K562 (cell line): Measurements from ENCODE around the gene PTRHD1. TPM values are rescaled to one million over a fixed set of nuclear protein-coding genes. Genes with fewer than 3 reads are reported as not detected.
A peak's percentile ranks its signal among the peaks of the same experiment; 100 is the strongest.

Source experiments
- ATAC-seq: fragments of 200-7000 bp; cut with Tn5 transposase; 3 replicates; pipeline ENCODE4 v1.9.1; 2020; ENCODE audit warnings: moderate library complexity
- BruUV-seq: library from RNA; stranded (reverse); fragments of 400-500 nt; replicated peaks from 2 replicates; lab custom pipeline; 2021; lab: Mats Ljungman, UMichigan
- CTCF ChIA-PET: fragments of 300-600 bp; formaldehyde crosslinking; extraction: SDS; loops from one replicate; lab custom pipeline; 2021; ENCODE audit warnings: low intra/inter-chr PET ratio; lab: Yijun Ruan, JAX
- POLR2A ChIA-PET: fragments of 300-600, 350-650 bp; sonication (Branson Sonifier 250); formaldehyde crosslinking; extraction: SDS; loops from one replicate; lab custom pipeline; 2021; ENCODE audit warnings: antibody characterized with exemption, inconsistent platforms; lab: Yijun Ruan, JAX
- DNase-seq, 4 experiments: peaks; one replicate each; pipeline versions ENCODE4 v3.0.0 to v3.0.0-alpha.2; 2011 to 2018; ENCODE audit warnings: low spot score in 3 of 4, mixed read lengths in 3 of 4; ENCODE audit errors: extremely low read depth in 1 of 4
- FAIRE-seq: peaks from 2 replicates; lab custom pipeline; 2011; peaks lifted over from hg19 to GRCh38; lab: Jason Lieb, UNC
- H2AFZ ChIP-seq: 2 replicates; pipeline ENCODE4 v1.6.0; 2011; ENCODE audit warnings: low read depth, low read length, control low read depth, inconsistent platforms
- H3K27ac ChIP-seq: fragments of 200-600 bp; 3 replicates; pipeline ENCODE4 v1.8.0; 2011; ENCODE audit warnings: low read depth, mild to moderate bottlenecking, control low read depth, inconsistent platforms, low read length, moderate library complexity, mixed read lengths; ENCODE audit errors: extremely low read depth
- H3K27me3 ChIP-seq, 2 experiments: fragments of 300-600 bp in 1 of 2; 2 replicates in 1 of 2; 3 replicates in 1 of 2; pipeline versions ENCODE4 v1.6.0 to v1.8.0; 2011; ENCODE audit warnings: inconsistent platforms in 2 of 2, low read length in 2 of 2, mild to moderate bottlenecking in 1 of 2, mixed read lengths in 1 of 2, moderate library complexity in 1 of 2; ENCODE audit not compliant: control insufficient read depth in 2 of 2, insufficient read depth in 2 of 2
- H3K36me3 ChIP-seq: fragments of 300-600 bp; 3 replicates; pipeline ENCODE4 v1.8.0; 2011; ENCODE audit warnings: mild to moderate bottlenecking, low read length, inconsistent platforms; ENCODE audit not compliant: control insufficient read depth, insufficient read depth
- H3K4me1 ChIP-seq, 2 experiments: fragments of 200-600 bp in 1 of 2; replicated peaks in 1 of 2; 2 replicates in 1 of 2; 3 replicates in 1 of 2; pipeline versions ENCODE4 v1.5.1 to v1.8.0; 2011; ENCODE audit warnings: inconsistent platforms in 2 of 2, low read length in 2 of 2, mild to moderate bottlenecking in 1 of 2, mixed read lengths in 1 of 2, moderate library complexity in 1 of 2; ENCODE audit not compliant: control insufficient read depth in 2 of 2, insufficient read depth in 2 of 2
- H3K4me2 ChIP-seq: 2 replicates; pipeline ENCODE4 v1.6.1; 2011; ENCODE audit warnings: low read length, control low read depth, inconsistent platforms, mixed read lengths; ENCODE audit not compliant: insufficient read depth
- H3K4me3 ChIP-seq: fragments of 200-600 bp; sonication (generic), shearing (Covaris generic); 2 replicates; pipeline ENCODE4 v1.5.1; 2016; ENCODE audit warnings: control low read depth, inconsistent platforms
- H3K79me2 ChIP-seq: fragments of 200-600 bp; 3 replicates; pipeline ENCODE4 v1.8.0; 2011; ENCODE audit warnings: low read length, inconsistent platforms; ENCODE audit not compliant: control insufficient read depth, insufficient read depth
- H3K9ac ChIP-seq, 2 experiments: 2 replicates each; pipeline versions ENCODE4 v1.6.0 to v1.6.1; 2011; ENCODE audit warnings: low read depth in 2 of 2, low read length in 2 of 2, control low read depth in 1 of 2, inconsistent platforms in 1 of 2, mild to moderate bottlenecking in 1 of 2, mixed read lengths in 1 of 2; ENCODE audit not compliant: insufficient read depth in 1 of 2
- H3K9me1 ChIP-seq: one replicate; pipeline ENCODE4 v1.6.0; 2011; ENCODE audit warnings: inconsistent platforms, mild to moderate bottlenecking, low read length, moderate library complexity; ENCODE audit not compliant: control insufficient read depth, insufficient read depth
- H3K9me3 ChIP-seq: replicated peaks from 2 replicates; pipeline ENCODE4 v1.5.1; 2011; ENCODE audit warnings: low read depth, low read length, inconsistent platforms; ENCODE audit not compliant: control insufficient read depth, insufficient read depth
- H4K20me1 ChIP-seq: replicated peaks from 2 replicates; pipeline ENCODE4 v1.6.1; 2011; ENCODE audit warnings: low read length, inconsistent platforms, mixed read lengths; ENCODE audit not compliant: control insufficient read depth, insufficient read depth
- HMGN3 ChIP-seq: IDR thresholded peaks from 2 replicates; pipeline ENCODE4 v1.6.1; 2011; ENCODE audit warnings: borderline replicate concordance, low read depth, mild to moderate bottlenecking, mixed read lengths, low read length; ENCODE audit not compliant: insufficient read length; ENCODE audit errors: extremely low read depth
- HNRNPH1 ChIP-seq: fragments of 200-400 bp; formaldehyde crosslinking; optimal IDR thresholded peaks from 2 replicates; pipeline ENCODE3; 2017; ENCODE audit warnings: low read depth, mild to moderate bottlenecking, low read length, moderate library complexity
- NFATC3 ChIP-seq: fragments of 450-650 bp; IDR thresholded peaks from 2 replicates; pipeline ENCODE4 v1.6.1; 2017; ENCODE audit warnings: mild to moderate bottlenecking
- NR3C1 ChIP-seq: sonication (generic); formaldehyde crosslinking; IDR thresholded peaks from 2 replicates; pipeline ENCODE4 v1.8.1; 2022; ENCODE audit warnings: missing genetic modification reagents
- POLR2G ChIP-seq: fragments of 200-400 bp; formaldehyde crosslinking; IDR thresholded peaks from 2 replicates; pipeline ENCODE4 v1.6.1; 2017; ENCODE audit warnings: low read depth, mild to moderate bottlenecking, antibody characterized with exemption, low read length, moderate library complexity
- POLR3A ChIP-seq: IDR thresholded peaks from 2 replicates; pipeline ENCODE4 v1.6.1; 2011; ENCODE audit warnings: borderline replicate concordance, mild to moderate bottlenecking, moderate library complexity; ENCODE audit not compliant: insufficient read length, insufficient read depth; ENCODE audit errors: extremely low read depth
- SUPT5H ChIP-seq: fragments of 450-650 bp; IDR thresholded peaks from 2 replicates; pipeline ENCODE4 v1.6.1; 2016
- TEAD1 ChIP-seq, 2 experiments: fragments of 450-650 bp in 1 of 2; sonication (generic) in 1 of 2; formaldehyde crosslinking; IDR thresholded peaks; 2 replicates each; pipeline versions ENCODE4 v1.4.0 to v1.8.0; 2020 to 2022; ENCODE audit warnings: mild to moderate bottlenecking in 2 of 2, missing genetic modification reagents in 1 of 2
- WGBS: fragments of 100-300 bp; shearing (Covaris generic); methylation state at CpG from one replicate; pipeline ENCODE4 v1.1.6; 2016; ENCODE audit warnings: low coverage, mixed read lengths; ENCODE audit not compliant: insufficient coverage; ENCODE audit errors: missing lambda C conversion rate; 5-methylcytosine and 5-hydroxymethylcytosine counted together
- in situ Hi-C: fragments of 300-500 bp; cut with MboI; formaldehyde crosslinking; loops from 4 replicates; pipeline ENCODE4 v1.15.0; 2018; ENCODE audit warnings: inconsistent platforms, mixed read lengths
- intact Hi-C: fragments of 100-400 bp; cut with micrococcal nuclease; formaldehyde crosslinking; loops from 2 replicates; pipeline ENCODE4 v1.14.2; 2022
- polyA plus RNA-seq, 8 experiments: library from polyadenylated mRNA; depleted of rRNA in 4 of 8; stranded (reverse) in 5 of 8; unstranded in 3 of 8; fragments of >200 nt; fragmentation: Nextera tagmentation in 2 of 8; fragmentation: Illumina TruSeq in 1 of 8; extraction: Ambion mirVana in 2 of 8; extraction: Trizol in 1 of 8; gene quantifications; 2 replicates each; pipeline versions ENCODE4 v1.2.1 to v1.2.3, GENCODE V29; 2011 to 2014; ENCODE audit warnings: inconsistent platforms in 1 of 8, missing spikeins in 1 of 8
- total RNA-seq, 7 experiments: library from RNA; depleted of rRNA in 6 of 7; stranded (reverse); fragments of >200 nt in 6 of 7; fragmentation: Illumina TruSeq in 2 of 7; extraction: Trizol in 2 of 7; gene quantifications; 2 replicates each; pipeline versions ENCODE4 v1.2.1 to v1.2.3, GENCODE V29; 2011 to 2021; ENCODE audit warnings: low replicate concordance in 1 of 7

PTRHD1 gene
- total and polyA plus RNA-seq, 9 of the 15 experiments (the other 6 are each of a cell fraction or from before 2014, with no cell fraction given) = 15.8 to 83.2 (median 46.6) TPM

GRCh38 chr2:24825883-24826772 lies 32.9 kb upstream of the PTRHD1 start:
- no peaks in the 10 kb centered on the region for H3K79me2 ChIP-seq
- CTCF ChIA-PET = interaction anchor here (1.1 to 3.3 kb wide), 2 partner anchors 404 to 416 kb away, joined by 3 to 32 read pairs; no protein-coding TSS in a partner anchor
- no peak for FAIRE-seq
- ATAC-seq = no peak
- no peak for DNase-seq
- no peaks in the 10 kb centered on the region for H4K20me1 ChIP-seq
- BruUV-seq = no TSS peak
- no peak overlapping the region for H3K9ac ChIP-seq
- intact Hi-C loops (loop anchor here (5.0 kb wide), 3 partner anchors 301 to 371 kb away; partner anchors contain the start of gene NCOA1), in situ Hi-C loops (no loop called here)
- H3K4me1 ChIP-seq = peaks cover 0 to 5% of the 10 kb centered on the region in 2 experiments; a peak in 2 of 5 replicates
- H3K36me3 ChIP-seq = peaks cover 68% of the 10 kb centered on the region
- H3K27me3 ChIP-seq = no peaks in the 10 kb centered on the region
- no peak overlapping the region for H3K4me3 ChIP-seq
- no peak overlapping the region for H3K4me2 ChIP-seq
- no peak overlapping the region for H2AFZ ChIP-seq
- WGBS = 89% methylated on average over 13 of the region's 14 CpGs
- H3K9me1 ChIP-seq = no peaks in the 10 kb centered on the region
- POLR2A ChIA-PET = no interaction called here
- TF ChIP-seq NFATC3 (no peak), POLR3A (no peak), HMGN3 (no peak), HNRNPH1 (no peak), POLR2G (peak; percentile 61), SUPT5H (no peak), NR3C1 (CRISPR knock-in tag) (no peak), TEAD1 (CRISPR knock-in tag; IDR thresholded peaks at IDR 0.05) (no peak)
- H3K9me3 ChIP-seq = no peaks in the 10 kb centered on the region
- H3K27ac ChIP-seq = no peak overlapping the region
